Measurements from ENCODE around the gene GAB2. TPM values are rescaled to one million over a fixed set of nuclear protein-coding genes. Genes with fewer than 3 reads are reported as not detected.
"Not testable (repeated sequence)": the region's sequence is repeated elsewhere in the genome, so short reads cannot be mapped to it uniquely, and the experiment has no call there.

The GAB2 gene
- total RNA-seq, 4 donors from 2014 or later: 22.5 to 32.8 (median 30.1) TPM

- 74 to 80% methylated on average over 1 of the region's 1 CpG for WGBS, 2 donors
- no peak overlapping the region for H3K4me3 ChIP-seq (ENCODE audit: low read depth, poor library complexity, severe bottlenecking)
- intact Hi-C loops (cut with DNase I; ENCODE audit: low total_unique reads): no loop called here
- TF ChIP-seq CTCF (IDR thresholded peaks at IDR 0.05): no peak
- TF ChIP-seq POLR2A (IDR thresholded peaks at IDR 0.05): no peak
- DNase-seq (ENCODE audit: low spot score in 2 of 2): no peak
Observed at GRCh38 chr11:78363024-78363619, 54.5 kb downstream of the GAB2 start.

- no peak for DNase-seq (ENCODE audit: low spot score in 2 of 2)
- TF ChIP-seq CTCF (IDR thresholded peaks at IDR 0.05) (no peak), POLR2A (IDR thresholded peaks at IDR 0.05) (no peak)
- intact Hi-C loops (cut with DNase I; ENCODE audit: low total_unique reads): no loop called here
- no peak overlapping the region for H3K4me3 ChIP-seq (ENCODE audit: low read depth, poor library complexity, severe bottlenecking)
- 71 to 90% methylated on average over 2 of the region's 2 CpGs for WGBS, 2 donors
Observed at GRCh38 chr11:78361228-78361627, 56.4 kb downstream of the GAB2 start.

- no peak overlapping the region for H3K4me3 ChIP-seq (ENCODE audit: low read depth, poor library complexity, severe bottlenecking)
- 68 to 71% methylated on average over 3 of the region's 3 CpGs for whole genome bisulfite sequencing, 2 donors
- intact Hi-C loops (cut with DNase I; ENCODE audit: low total_unique reads): no loop called here
- TF ChIP-seq POLR2A (IDR thresholded peaks at IDR 0.05) (no peak), CTCF (IDR thresholded peaks at IDR 0.05) (no peak)
- DNase-seq (ENCODE audit: low spot score in 2 of 2): no peak
Observed at GRCh38 chr11:78359921-78360320, 57.7 kb downstream of the GAB2 start.

GRCh38 chr11:78357924-78358323 is 59.7 kb downstream of the GAB2 start:
- intact Hi-C loops (cut with DNase I; ENCODE audit: low total_unique reads); H3K4me3 ChIP-seq (ENCODE audit: low read depth, poor library complexity, severe bottlenecking); DNase-seq (ENCODE audit: low spot score in 2 of 2): not testable (repeated sequence)
- 91 to 100% methylated on average over 2 to 3 of the region's 3 CpGs for WGBS, 2 donors

- H3K4me3 ChIP-seq (ENCODE audit: low read depth, poor library complexity, severe bottlenecking); DNase-seq (ENCODE audit: low spot score in 2 of 2); intact Hi-C loops (cut with DNase I; ENCODE audit: low total_unique reads): not testable (repeated sequence)
- 100% methylated on average over 1 of the region's 1 CpG for WGBS, 2 donors
Observed at GRCh38 chr11:78357425-78357824, 60.2 kb downstream of the GAB2 start.

- H3K4me3 ChIP-seq (ENCODE audit: low read depth, poor library complexity, severe bottlenecking); intact Hi-C loops (cut with DNase I; ENCODE audit: low total_unique reads); DNase-seq (ENCODE audit: low spot score in 2 of 2): not testable (repeated sequence)
- 84 to 89% methylated on average over 3 of the region's 3 CpGs for WGBS, 2 donors
Observed at GRCh38 chr11:78355742-78356141, 61.9 kb downstream of the GAB2 start.

- intact Hi-C loops (cut with DNase I; ENCODE audit: low total_unique reads): no loop called here
- 91 to 94% methylated on average over 6 of the region's 6 CpGs for WGBS, 2 donors
- DNase-seq (ENCODE audit: low spot score in 2 of 2): no peak
- no peak for TF ChIP-seq CTCF (IDR thresholded peaks at IDR 0.05)
- TF ChIP-seq POLR2A (IDR thresholded peaks at IDR 0.05): no peak
- no peak overlapping the region for H3K4me3 ChIP-seq (ENCODE audit: low read depth, poor library complexity, severe bottlenecking)
Observed at GRCh38 chr11:78355309-78355705, 62.3 kb downstream of the GAB2 start.

Data from lower leg skin (tissue), 4 donors.